HepG2 (cell line): ENCODE results near the gene MYO10. TPM values are rescaled to one million over a fixed set of nuclear protein-coding genes. Genes with fewer than 3 reads are reported as not detected.

Source experiments
- ATAC-seq: fragments of 200-7000 bp; cut with Tn5 transposase; 3 replicates; pipeline ENCODE4 v1.9.1; 2020; ENCODE audit warnings: mild to moderate bottlenecking, moderate library complexity
- BruUV-seq: library from RNA; stranded (reverse); fragments of 400-500 nt; replicated peaks from 2 replicates; lab custom pipeline; 2021; lab: Mats Ljungman, UMichigan
- CTCF ChIA-PET: fragments of 300-600 bp; formaldehyde crosslinking; extraction: SDS; loops from one replicate; lab custom pipeline; 2021; ENCODE audit warnings: low total read pairs, inconsistent platforms, low intra/inter-chr PET ratio; lab: Yijun Ruan, JAX
- POLR2A ChIA-PET: fragments of 350-600 bp; sonication (Branson Sonifier 250); formaldehyde crosslinking; loops from one replicate; lab custom pipeline; 2020; ENCODE audit warnings: antibody characterized with exemption, inconsistent platforms; lab: Yijun Ruan, JAX
- DNase-seq: peaks from one replicate; pipeline ENCODE4 v3.0.0-alpha.2; 2015; ENCODE audit warnings: low spot score
- FAIRE-seq: peaks from 3 replicates; lab custom pipeline; 2011; peaks lifted over from hg19 to GRCh38; lab: Jason Lieb, UNC
- H2AFZ ChIP-seq: one replicate; pipeline ENCODE4 v1.6.1; 2011; ENCODE audit warnings: low read length, inconsistent platforms
- H3K27ac ChIP-seq: fragments of 300-600 bp; 3 replicates; pipeline ENCODE4 v1.8.0; 2011; ENCODE audit warnings: mixed run types, mild to moderate bottlenecking, mixed read lengths, low read length, inconsistent platforms; ENCODE audit not compliant: insufficient read depth; ENCODE audit errors: extremely low read length
- H3K27me3 ChIP-seq, 2 experiments: fragments of 200-600 bp in 1 of 2; 2 replicates in 1 of 2; 3 replicates in 1 of 2; pipeline versions ENCODE4 v1.6.0 to v1.8.0; 2011; ENCODE audit warnings: low read length in 2 of 2, mild to moderate bottlenecking in 2 of 2, moderate library complexity in 2 of 2, inconsistent platforms in 1 of 2; ENCODE audit not compliant: insufficient read depth in 2 of 2, control insufficient read depth in 1 of 2
- H3K36me3 ChIP-seq, 2 experiments: fragments of 200-600 bp in 1 of 2; replicated peaks in 1 of 2; 2 replicates in 1 of 2; 3 replicates in 1 of 2; pipeline versions ENCODE4 v1.5.1 to v1.8.0; 2011; ENCODE audit warnings: low read length in 2 of 2, inconsistent platforms in 1 of 2; ENCODE audit not compliant: insufficient read depth in 2 of 2, control insufficient read depth in 1 of 2
- H3K4me1 ChIP-seq: 2 replicates; pipeline ENCODE4 v1.5.1; 2012; ENCODE audit warnings: low read length, inconsistent platforms; ENCODE audit not compliant: insufficient read depth
- H3K4me2 ChIP-seq: 2 replicates; pipeline ENCODE4 v1.6.0; 2011; ENCODE audit warnings: low read depth, low read length, inconsistent platforms
- H3K4me3 ChIP-seq, 3 experiments: fragments of 200-600 bp in 1 of 3; sonication (generic), shearing (Covaris generic) in 1 of 3; replicated peaks in 1 of 3; 2 replicates each; pipeline ENCODE4 v1.5.1; 2011 to 2016; ENCODE audit warnings: low read length in 3 of 3, inconsistent platforms in 2 of 3, low read depth in 2 of 3, mild to moderate bottlenecking in 2 of 3, control low read depth in 1 of 3, mixed read lengths in 1 of 3; ENCODE audit not compliant: insufficient read depth in 1 of 3
- H3K79me2 ChIP-seq: one replicate; pipeline ENCODE4 v1.6.1; 2011; ENCODE audit warnings: low read length, inconsistent platforms; ENCODE audit not compliant: insufficient read depth
- H3K9ac ChIP-seq: 2 replicates; pipeline ENCODE4 v1.6.0; 2011; ENCODE audit warnings: mild to moderate bottlenecking, low read depth, low read length, inconsistent platforms; ENCODE audit not compliant: insufficient read depth
- H3K9me3 ChIP-seq: 2 replicates; pipeline ENCODE4 v1.5.1; 2012; ENCODE audit warnings: mild to moderate bottlenecking, low read length
- H4K20me1 ChIP-seq: 2 replicates; pipeline ENCODE4 v1.6.0; 2011; ENCODE audit warnings: inconsistent platforms, mild to moderate bottlenecking, low read length, moderate library complexity; ENCODE audit not compliant: insufficient read depth
- ARHGAP35 ChIP-seq: sonication (generic); formaldehyde crosslinking; IDR thresholded peaks from 2 replicates; pipeline ENCODE4 v1.9.0; 2022; ENCODE audit warnings: mild to moderate bottlenecking, inconsistent platforms, moderate library complexity, missing genetic modification reagents, borderline replicate concordance
- ATM ChIP-seq: fragments of 450-650 bp; IDR thresholded peaks from 2 replicates; pipeline ENCODE4 v1.7.1; 2017; ENCODE audit warnings: mild to moderate bottlenecking, borderline replicate concordance
- ELF3 ChIP-seq: IDR thresholded peaks from 2 replicates; pipeline ENCODE4 v1.6.1; 2016; ENCODE audit warnings: missing genetic modification reagents, missing compliant biosample characterization
- ETV5 ChIP-seq: IDR thresholded peaks from 2 replicates; pipeline ENCODE4 v1.6.1; 2018; ENCODE audit warnings: missing biosample characterization, missing genetic modification reagents, inconsistent platforms, borderline replicate concordance
- HIC2 ChIP-seq: sonication (generic); formaldehyde crosslinking; IDR thresholded peaks from 2 replicates; pipeline ENCODE4 v1.9.0; 2022; ENCODE audit warnings: low read depth, missing genetic modification reagents
- MEIS1 ChIP-seq: sonication (generic); formaldehyde crosslinking; IDR thresholded peaks from 2 replicates; pipeline ENCODE4 v1.9.0; 2021; ENCODE audit warnings: mild to moderate bottlenecking, missing genetic modification reagents, moderate library complexity, borderline replicate concordance
- POGK ChIP-seq: sonication (generic); formaldehyde crosslinking; conservative IDR thresholded peaks from 2 replicates; pipeline ENCODE4 v1.8.0; 2022; ENCODE audit warnings: mild to moderate bottlenecking, moderate library complexity, missing genetic modification reagents
- TMF1 ChIP-seq: sonication (generic); formaldehyde crosslinking; IDR thresholded peaks from 2 replicates; pipeline ENCODE4 v1.8.1; 2022; ENCODE audit warnings: low read depth, missing genetic modification reagents
- ZC3H13 ChIP-seq: sonication (generic); formaldehyde crosslinking; IDR thresholded peaks from 2 replicates; pipeline ENCODE4 v1.8.1; 2023; ENCODE audit warnings: mild to moderate bottlenecking, missing genetic modification reagents, moderate library complexity
- ZNF232 ChIP-seq: sonication (generic); formaldehyde crosslinking; IDR thresholded peaks from 2 replicates; pipeline ENCODE4 v1.4.0; 2020; ENCODE audit warnings: missing genetic modification reagents, borderline replicate concordance
- ZNF414 ChIP-seq: sonication (generic); formaldehyde crosslinking; IDR thresholded peaks from 2 replicates; pipeline ENCODE4 v1.5.0; 2020; ENCODE audit warnings: missing genetic modification reagents
- WGBS: methylation state at CpG from one replicate; pipeline ENCODE4 v1.1.6; 2017; ENCODE audit warnings: low lambda C conversion rate; 5-methylcytosine and 5-hydroxymethylcytosine counted together
- in situ Hi-C: cut with HindIII; loops from 2 replicates; pipeline ENCODE4 v1.10.0; 2017; ENCODE audit warnings: low pct_unique_long_range_greater_than_20kb; ENCODE audit not compliant: extremely low pct_ligation_motif_present
- intact Hi-C: fragments of 100-400 bp; cut with micrococcal nuclease; formaldehyde crosslinking; loops from one replicate; pipeline ENCODE4 v1.10.0; 2022; ENCODE audit not compliant: unreplicated experiment
- polyA plus RNA-seq, 8 experiments: library from polyadenylated mRNA; depleted of rRNA in 3 of 8; stranded (reverse) in 7 of 8; unstranded in 1 of 8; fragments of >200 nt; fragmentation: Illumina TruSeq in 4 of 8; extraction: Trizol in 4 of 8; gene quantifications; 2 replicates each; pipeline versions ENCODE4 v1.2.1 to v1.2.3, GENCODE V29; 2011 to 2016; ENCODE audit warnings: low read depth in 4 of 8, missing spikeins in 1 of 8, mixed read lengths in 1 of 8; ENCODE audit not compliant: insufficient read depth in 1 of 8
- total RNA-seq, 5 experiments: library from RNA; depleted of rRNA; stranded (reverse); fragments of >200 nt; fragmentation: Illumina TruSeq; extraction: Trizol; gene quantifications; 2 replicates each; pipeline ENCODE4 v1.2.3, GENCODE V29; 2016; ENCODE audit warnings: low read depth in 1 of 5
- TF ChIP-seq, protein P1 (sequence below): sonication (generic); formaldehyde crosslinking; IDR thresholded peaks from 2 replicates; pipeline ENCODE4 v1.5.1; 2020; ENCODE audit warnings: mild to moderate bottlenecking, moderate library complexity, missing genetic modification reagents

Gene MYO10
- total and polyA plus RNA-seq, 2 of the 13 experiments (the other 11 are each of a cell fraction or from before 2014, with no cell fraction given): 4.5 to 14.0 TPM

DNA sequence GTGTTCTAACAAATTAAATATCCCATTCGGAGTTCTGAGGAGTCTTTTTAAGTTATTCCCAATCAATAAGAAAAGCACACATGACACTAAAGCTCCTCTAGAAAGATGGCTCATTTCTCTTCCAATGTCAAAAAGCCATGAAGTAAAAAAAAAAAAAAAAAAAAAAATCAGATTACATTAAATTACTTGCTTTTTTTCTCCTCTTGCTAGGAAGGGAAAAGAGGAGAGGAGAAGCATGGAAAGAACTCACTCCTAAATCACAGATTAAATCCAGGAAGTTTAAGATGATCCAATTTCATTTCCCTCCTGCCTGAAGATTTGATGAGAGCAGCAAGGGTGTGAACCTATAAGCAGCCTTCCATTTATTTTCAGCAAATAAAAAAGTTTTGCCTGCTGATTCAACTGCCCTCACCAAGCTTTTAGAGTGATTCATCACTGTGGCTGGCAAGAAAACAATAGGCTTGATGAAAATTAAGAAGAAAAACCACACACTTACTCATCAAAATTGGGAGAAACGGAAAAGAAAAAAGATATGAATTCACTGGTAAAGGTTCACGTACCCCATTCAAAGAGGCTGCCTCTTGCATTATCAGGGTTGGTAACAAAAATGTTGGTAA lies 19.7 kb downstream of the MYO10 start:
- no peak for DNase-seq
- intact Hi-C loops (no loop called here), in situ Hi-C loops (no loop called here)
- 71% methylated on average over 3 of the region's 3 CpGs for WGBS
- H4K20me1 ChIP-seq: no peaks in the 10 kb centered on the region
- H2AFZ ChIP-seq: no peak overlapping the region
- POLR2A ChIA-PET: no interaction called here
- H3K27me3 ChIP-seq: no peaks in the 10 kb centered on the region; a peak in 1 of 5 replicates
- no TSS peak for BruUV-seq
- H3K36me3 ChIP-seq: no peaks in the 10 kb centered on the region
- no peaks in the 10 kb centered on the region for H3K4me1 ChIP-seq
- no peak overlapping the region for H3K4me2 ChIP-seq
- no peak for ATAC-seq
- H3K4me3 ChIP-seq: no peak overlapping the region
- no peaks in the 10 kb centered on the region for H3K79me2 ChIP-seq
- no peaks in the 10 kb centered on the region for H3K9me3 ChIP-seq
- no peak for FAIRE-seq
- TF ChIP-seq HIC2 (CRISPR knock-in tag) (no peak), ZNF232 (no peak)
- CTCF ChIA-PET: no interaction called here
- no peak overlapping the region for H3K9ac ChIP-seq
- H3K27ac ChIP-seq: no peak overlapping the region

GRCh38 chr5:16914584-16914983 lies 21.5 kb downstream of the MYO10 start:
- POLR2A ChIA-PET: no interaction called here
- Histone ChIP-seq H3K4me3 (no peak overlapping the region), H3K79me2 (no peaks in the 10 kb centered on the region)

More at GRCh38 chr5:16914584-16914983, 21.5 kb downstream of the MYO10 start:
- DNase-seq: no peak
- no peaks in the 10 kb centered on the region for H3K36me3 ChIP-seq
- no peaks in the 10 kb centered on the region for H3K9me3 ChIP-seq
- H3K9ac ChIP-seq: no peak overlapping the region
- H2AFZ ChIP-seq: no peak overlapping the region
- no peaks in the 10 kb centered on the region for H4K20me1 ChIP-seq
- no peaks in the 10 kb centered on the region for H3K4me1 ChIP-seq
- ATAC-seq: no peak
- no TSS peak for BruUV-seq
- H3K4me2 ChIP-seq: no peak overlapping the region
- TF ChIP-seq TMF1: no peak
- TF ChIP-seq ZC3H13 (CRISPR knock-in tag): no peak
- no peak for TF ChIP-seq ELF3 (CRISPR knock-in tag)
- TF ChIP-seq MEIS1: no peak
- no peak for TF ChIP-seq ATM
- no peak for TF ChIP-seq ZNF414 (CRISPR knock-in tag)
- no peak for TF ChIP-seq POGK
- no peak for TF ChIP-seq ARHGAP35
- no peak for TF ChIP-seq ETV5
- TF ChIP-seq, protein P1, sequence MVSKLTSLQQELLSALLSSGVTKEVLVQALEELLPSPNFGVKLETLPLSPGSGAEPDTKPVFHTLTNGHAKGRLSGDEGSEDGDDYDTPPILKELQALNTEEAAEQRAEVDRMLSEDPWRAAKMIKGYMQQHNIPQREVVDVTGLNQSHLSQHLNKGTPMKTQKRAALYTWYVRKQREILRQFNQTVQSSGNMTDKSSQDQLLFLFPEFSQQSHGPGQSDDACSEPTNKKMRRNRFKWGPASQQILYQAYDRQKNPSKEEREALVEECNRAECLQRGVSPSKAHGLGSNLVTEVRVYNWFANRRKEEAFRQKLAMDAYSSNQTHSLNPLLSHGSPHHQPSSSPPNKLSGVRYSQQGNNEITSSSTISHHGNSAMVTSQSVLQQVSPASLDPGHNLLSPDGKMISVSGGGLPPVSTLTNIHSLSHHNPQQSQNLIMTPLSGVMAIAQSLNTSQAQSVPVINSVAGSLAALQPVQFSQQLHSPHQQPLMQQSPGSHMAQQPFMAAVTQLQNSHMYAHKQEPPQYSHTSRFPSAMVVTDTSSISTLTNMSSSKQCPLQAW (CRISPR knock-in tag): no peak
- WGBS: 64% methylated on average over 6 of the region's 6 CpGs
- FAIRE-seq: no peak
- H3K27me3 ChIP-seq: no peaks in the 10 kb centered on the region; a peak in 1 of 5 replicates
- CTCF ChIA-PET: no interaction called here
- in situ Hi-C loops (no loop called here), intact Hi-C loops (no loop called here)
- no peak overlapping the region for H3K27ac ChIP-seq
